DOHH2 (cell line): Measurements from ENCODE around the gene ZNF354C.

ENCODE experiments used
- EZH2phosphoT487 ChIP-seq: fragments of 200-600 bp; sonication (generic); IDR thresholded peaks from 2 replicates; pipeline ENCODE4 v1.6.1; 2017; ENCODE audit warnings: borderline replicate concordance, mild to moderate bottlenecking, antibody characterized with exemption, low read length, moderate library complexity, mixed read lengths
- TF ChIP-seq, protein P1 (sequence below): fragments of 200-600 bp; sonication (generic); IDR thresholded peaks from one replicate; pipeline ENCODE4 v1.5.1; 2014; ENCODE audit warnings: antibody characterized with exemption, mild to moderate bottlenecking, low read depth, low read length; ENCODE audit not compliant: poor library complexity, severe bottlenecking

DNA sequence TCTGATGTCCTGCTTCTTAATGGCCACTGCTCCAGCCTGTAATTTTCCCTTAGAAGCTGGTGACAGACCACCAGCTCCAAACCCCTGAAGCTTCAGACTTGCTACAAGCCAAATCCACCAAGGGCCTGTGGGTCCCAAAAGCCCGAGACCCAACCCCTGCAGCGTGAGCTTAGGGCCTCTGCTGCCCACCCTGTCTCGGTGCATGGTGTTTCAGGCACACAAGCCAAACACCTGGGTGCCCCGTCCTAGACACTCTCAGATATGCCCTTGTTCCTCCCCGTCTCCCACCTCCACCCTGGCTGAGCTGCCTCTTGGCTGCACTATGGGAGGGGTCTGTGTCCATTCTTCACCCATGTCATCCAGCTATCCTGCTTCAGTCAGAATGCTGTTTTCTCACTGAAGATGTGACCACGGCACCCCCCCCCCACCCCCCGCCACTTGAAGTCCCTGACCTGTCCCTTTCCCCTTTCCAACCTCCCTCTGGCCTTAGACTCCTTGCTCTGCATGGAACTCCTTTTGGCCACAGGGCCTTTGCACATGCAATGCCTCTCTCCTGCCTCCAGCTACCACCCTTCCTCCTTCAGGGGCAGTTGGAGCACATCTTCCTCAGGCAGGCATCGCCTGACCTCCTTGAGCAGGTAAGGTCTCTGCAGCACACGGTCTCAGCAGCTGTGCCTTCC lies 55.8 kb downstream of the ZNF354C start:
- TF ChIP-seq, protein P1, sequence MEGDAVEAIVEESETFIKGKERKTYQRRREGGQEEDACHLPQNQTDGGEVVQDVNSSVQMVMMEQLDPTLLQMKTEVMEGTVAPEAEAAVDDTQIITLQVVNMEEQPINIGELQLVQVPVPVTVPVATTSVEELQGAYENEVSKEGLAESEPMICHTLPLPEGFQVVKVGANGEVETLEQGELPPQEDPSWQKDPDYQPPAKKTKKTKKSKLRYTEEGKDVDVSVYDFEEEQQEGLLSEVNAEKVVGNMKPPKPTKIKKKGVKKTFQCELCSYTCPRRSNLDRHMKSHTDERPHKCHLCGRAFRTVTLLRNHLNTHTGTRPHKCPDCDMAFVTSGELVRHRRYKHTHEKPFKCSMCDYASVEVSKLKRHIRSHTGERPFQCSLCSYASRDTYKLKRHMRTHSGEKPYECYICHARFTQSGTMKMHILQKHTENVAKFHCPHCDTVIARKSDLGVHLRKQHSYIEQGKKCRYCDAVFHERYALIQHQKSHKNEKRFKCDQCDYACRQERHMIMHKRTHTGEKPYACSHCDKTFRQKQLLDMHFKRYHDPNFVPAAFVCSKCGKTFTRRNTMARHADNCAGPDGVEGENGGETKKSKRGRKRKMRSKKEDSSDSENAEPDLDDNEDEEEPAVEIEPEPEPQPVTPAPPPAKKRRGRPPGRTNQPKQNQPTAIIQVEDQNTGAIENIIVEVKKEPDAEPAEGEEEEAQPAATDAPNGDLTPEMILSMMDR: no peak
- TF ChIP-seq EZH2phosphoT487: no peak
